GM12865 (cell line): ENCODE data around the gene GLCE.
"Not testable (repeated sequence)": the region's sequence is repeated elsewhere in the genome, so short reads cannot be mapped to it uniquely, and the experiment has no call there.

Source experiments
- DNase-seq: peaks from one replicate; pipeline ENCODE4 v3.0.0; 2010; ENCODE audit warnings: low read depth
- H3K4me3 ChIP-seq: 2 replicates; pipeline ENCODE4 v1.5.1; 2011; ENCODE audit warnings: mild to moderate bottlenecking, low read depth, low read length, control low read depth
- TF ChIP-seq, protein P1 (sequence below): IDR thresholded peaks from 2 replicates; pipeline ENCODE4 v1.5.1; 2011; ENCODE audit warnings: low read length, control low read depth, low read depth, inconsistent platforms; ENCODE audit not compliant: insufficient read depth; ENCODE audit errors: missing control alignments

Gene GLCE

DNA sequence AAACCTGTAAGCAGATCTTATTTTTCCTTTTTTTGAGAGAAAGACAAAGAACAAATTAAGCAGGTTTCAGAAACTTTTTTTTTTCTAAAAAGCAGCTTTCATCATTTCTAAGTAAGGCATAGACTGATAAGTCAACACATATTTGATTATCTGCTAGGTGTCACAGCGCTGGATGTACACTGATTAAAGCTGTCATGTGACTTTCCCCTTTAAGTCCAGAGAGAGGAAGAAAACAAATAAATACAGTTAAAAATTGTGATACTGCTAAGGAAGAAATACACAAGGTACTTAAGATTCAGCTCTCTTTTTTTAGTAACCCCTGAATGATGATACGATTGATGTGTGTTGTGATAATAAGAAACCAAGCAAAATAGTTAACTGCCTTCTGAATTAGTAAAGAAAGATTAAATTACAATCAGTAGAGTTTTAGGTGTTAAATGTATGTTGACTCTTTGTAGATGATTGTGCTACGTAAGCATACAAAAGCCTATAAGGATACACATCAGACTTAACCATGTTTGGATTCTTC, 2.8 kb downstream of the GLCE start:
- TF ChIP-seq, protein P1, sequence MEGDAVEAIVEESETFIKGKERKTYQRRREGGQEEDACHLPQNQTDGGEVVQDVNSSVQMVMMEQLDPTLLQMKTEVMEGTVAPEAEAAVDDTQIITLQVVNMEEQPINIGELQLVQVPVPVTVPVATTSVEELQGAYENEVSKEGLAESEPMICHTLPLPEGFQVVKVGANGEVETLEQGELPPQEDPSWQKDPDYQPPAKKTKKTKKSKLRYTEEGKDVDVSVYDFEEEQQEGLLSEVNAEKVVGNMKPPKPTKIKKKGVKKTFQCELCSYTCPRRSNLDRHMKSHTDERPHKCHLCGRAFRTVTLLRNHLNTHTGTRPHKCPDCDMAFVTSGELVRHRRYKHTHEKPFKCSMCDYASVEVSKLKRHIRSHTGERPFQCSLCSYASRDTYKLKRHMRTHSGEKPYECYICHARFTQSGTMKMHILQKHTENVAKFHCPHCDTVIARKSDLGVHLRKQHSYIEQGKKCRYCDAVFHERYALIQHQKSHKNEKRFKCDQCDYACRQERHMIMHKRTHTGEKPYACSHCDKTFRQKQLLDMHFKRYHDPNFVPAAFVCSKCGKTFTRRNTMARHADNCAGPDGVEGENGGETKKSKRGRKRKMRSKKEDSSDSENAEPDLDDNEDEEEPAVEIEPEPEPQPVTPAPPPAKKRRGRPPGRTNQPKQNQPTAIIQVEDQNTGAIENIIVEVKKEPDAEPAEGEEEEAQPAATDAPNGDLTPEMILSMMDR = no peak
- DNase-seq = no peak
- no peak overlapping the region for H3K4me3 ChIP-seq

DNA sequence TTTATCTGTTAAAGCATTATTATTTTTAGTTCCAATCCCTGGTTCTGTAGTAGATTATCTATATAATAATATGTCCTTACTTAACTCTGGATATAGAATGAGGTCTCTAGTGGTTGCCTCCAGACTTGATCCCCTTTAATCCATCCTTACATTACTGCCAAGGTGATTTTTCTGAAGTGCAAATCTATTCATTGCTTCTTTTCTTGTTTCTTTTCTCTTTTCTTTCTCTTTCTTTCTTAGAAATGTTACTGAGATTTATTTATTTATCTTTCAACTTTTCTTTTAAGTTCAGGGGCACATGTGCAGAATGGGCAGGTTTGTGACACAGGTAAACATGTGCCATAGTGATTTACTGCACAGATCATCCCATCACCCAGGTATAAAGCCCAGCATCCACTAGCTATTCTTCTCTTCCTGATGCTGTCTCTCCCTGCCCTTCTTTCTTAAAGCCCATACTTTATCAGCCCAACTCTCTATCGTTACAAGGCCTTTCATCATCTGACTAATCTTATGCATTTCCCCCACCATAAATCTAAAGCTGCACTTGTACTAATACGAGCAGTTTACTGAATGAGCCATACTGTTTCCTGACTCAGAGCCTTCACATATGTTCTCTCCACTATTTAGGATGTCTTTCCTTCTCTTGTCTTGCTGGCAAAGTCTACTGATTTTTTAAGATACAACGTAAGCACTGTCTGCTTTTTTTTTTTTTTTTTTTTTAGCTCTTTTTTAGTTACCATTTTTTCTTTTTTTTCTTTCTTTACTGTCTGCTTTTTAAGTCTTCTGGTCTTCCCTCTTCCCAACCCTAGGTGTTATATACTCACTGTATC, 4.6 kb downstream of the GLCE start:
- no peak overlapping the region for H3K4me3 ChIP-seq
- DNase-seq = no peak
- TF ChIP-seq, protein P1 = no peak

- no peak for DNase-seq
- TF ChIP-seq, protein P1 = no peak
- H3K4me3 ChIP-seq = no peak overlapping the region
These were observed 5.2 kb downstream of the GLCE start for GRCh38 chr15:69165637-69166025.

GRCh38 chr15:69167218-69167846, 6.9 kb downstream of the GLCE start:
- no peak for DNase-seq
- TF ChIP-seq, protein P1 = no peak
- H3K4me3 ChIP-seq = no peak overlapping the region

GRCh38 chr15:69168361-69168760, 7.9 kb downstream of the GLCE start:
- not testable (repeated sequence) for H3K4me3 ChIP-seq, DNase-seq

- DNase-seq, H3K4me3 ChIP-seq: not testable (repeated sequence)
These were observed 9.1 kb downstream of the GLCE start for GRCh38 chr15:69169540-69169939.

- TF ChIP-seq, protein P1 = no peak
- DNase-seq = no peak
- no peak overlapping the region for H3K4me3 ChIP-seq
These were observed 10.2 kb downstream of the GLCE start for GRCh38 chr15:69170597-69170996.
